B cell (primary cell): Measurements from ENCODE around the gene LEPROT.

Experiments used
- EZH2 ChIP-seq: IDR thresholded peaks from 2 replicates; pipeline ENCODE4 v1.6.1; 2012; ENCODE audit warnings: borderline replicate concordance, low read depth, mild to moderate bottlenecking, moderate library complexity, low read length; ENCODE audit not compliant: insufficient read depth, poor library complexity, severe bottlenecking
- TF ChIP-seq, protein P1 (sequence below): fragments of 200-600 bp; IDR thresholded peaks from one replicate; pipeline ENCODE4 v1.8.0; 2022; ENCODE audit warnings: antibody characterized with exemption, mild to moderate bottlenecking

DNA sequence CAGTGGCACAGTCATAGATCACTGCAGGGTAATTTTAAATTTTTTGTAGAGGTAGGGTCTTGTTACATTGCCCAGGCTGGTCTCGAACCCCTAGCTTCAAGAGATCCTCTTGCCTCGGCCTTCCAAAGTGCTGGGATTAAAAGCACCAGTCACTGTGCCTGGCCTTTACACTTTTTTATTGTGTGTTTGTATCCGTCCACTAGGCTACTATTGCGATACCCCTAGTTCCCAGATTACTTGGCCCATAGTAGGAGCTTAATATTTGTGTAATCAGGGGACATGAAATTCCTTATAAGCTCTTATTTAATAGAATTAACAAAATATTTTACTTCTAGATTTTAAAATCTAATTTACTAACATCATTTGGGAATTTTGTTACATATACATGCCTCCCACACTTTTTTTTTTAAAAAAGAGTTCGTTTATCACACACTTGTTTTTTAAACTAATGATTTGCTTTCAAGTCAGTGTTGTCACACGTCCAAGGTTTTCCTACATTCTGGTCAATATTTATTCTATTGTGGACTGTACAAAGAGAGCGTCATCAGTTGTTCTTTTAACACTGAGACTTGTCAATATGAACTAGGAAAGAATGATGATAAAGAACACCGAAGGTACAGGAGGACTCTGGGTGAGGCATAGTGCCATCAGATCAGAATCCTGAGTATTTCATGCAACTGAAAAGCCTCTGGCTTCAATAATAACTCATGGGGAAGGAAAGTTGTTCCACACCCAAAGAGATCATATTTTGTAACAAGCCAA lies 63.7 kb downstream of the LEPROT start:
- TF ChIP-seq, protein P1, sequence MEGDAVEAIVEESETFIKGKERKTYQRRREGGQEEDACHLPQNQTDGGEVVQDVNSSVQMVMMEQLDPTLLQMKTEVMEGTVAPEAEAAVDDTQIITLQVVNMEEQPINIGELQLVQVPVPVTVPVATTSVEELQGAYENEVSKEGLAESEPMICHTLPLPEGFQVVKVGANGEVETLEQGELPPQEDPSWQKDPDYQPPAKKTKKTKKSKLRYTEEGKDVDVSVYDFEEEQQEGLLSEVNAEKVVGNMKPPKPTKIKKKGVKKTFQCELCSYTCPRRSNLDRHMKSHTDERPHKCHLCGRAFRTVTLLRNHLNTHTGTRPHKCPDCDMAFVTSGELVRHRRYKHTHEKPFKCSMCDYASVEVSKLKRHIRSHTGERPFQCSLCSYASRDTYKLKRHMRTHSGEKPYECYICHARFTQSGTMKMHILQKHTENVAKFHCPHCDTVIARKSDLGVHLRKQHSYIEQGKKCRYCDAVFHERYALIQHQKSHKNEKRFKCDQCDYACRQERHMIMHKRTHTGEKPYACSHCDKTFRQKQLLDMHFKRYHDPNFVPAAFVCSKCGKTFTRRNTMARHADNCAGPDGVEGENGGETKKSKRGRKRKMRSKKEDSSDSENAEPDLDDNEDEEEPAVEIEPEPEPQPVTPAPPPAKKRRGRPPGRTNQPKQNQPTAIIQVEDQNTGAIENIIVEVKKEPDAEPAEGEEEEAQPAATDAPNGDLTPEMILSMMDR = no peak
- no peak for TF ChIP-seq EZH2
